Endothelial cell of coronary artery (primary cell): ENCODE data around the gene FOXF1. TPM values are rescaled to one million over a fixed set of nuclear protein-coding genes. Genes with fewer than 3 reads are reported as not detected.

ENCODE experiments used
- total RNA-seq: library from RNA; depleted of rRNA; stranded (reverse); fragments of >200 nt; gene quantifications from 2 replicates; pipeline ENCODE4 v1.2.3, GENCODE V29; 2014

FOXF1 gene
- 0.18 and 0.66 TPM in 2 replicates for total RNA-seq

DNA sequence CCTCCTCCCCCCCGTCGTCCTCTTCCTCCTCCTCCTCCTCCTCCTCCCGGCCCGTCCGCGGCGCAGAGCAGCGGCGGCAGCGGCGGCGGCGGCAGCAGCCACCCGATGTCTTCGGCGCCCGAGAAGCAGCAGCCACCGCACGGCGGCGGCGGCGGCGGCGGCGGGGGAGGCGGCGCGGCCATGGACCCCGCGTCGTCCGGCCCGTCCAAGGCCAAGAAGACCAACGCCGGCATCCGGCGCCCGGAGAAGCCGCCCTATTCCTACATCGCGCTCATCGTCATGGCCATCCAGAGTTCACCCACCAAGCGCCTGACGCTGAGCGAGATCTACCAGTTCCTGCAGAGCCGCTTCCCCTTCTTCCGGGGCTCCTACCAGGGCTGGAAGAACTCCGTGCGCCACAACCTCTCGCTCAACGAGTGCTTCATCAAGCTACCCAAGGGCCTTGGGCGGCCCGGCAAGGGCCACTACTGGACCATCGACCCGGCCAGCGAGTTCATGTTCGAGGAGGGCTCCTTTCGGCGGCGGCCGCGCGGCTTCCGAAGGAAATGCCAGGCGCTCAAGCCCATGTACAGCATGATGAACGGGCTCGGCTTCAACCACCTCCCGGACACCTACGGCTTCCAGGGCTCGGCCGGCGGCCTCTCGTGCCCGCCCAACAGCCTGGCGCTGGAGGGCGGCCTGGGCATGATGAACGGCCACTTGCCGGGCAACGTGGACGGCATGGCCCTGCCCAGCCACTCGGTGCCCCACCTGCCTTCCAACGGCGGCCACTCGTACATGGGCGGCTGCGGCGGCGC lies at the start of gene FOXF1:
FOXF1 (plus strand) TSS at position 63 of the 797 bp plus-strand sequence; CDS start at position 106, 43 bp downstream.

DNA sequence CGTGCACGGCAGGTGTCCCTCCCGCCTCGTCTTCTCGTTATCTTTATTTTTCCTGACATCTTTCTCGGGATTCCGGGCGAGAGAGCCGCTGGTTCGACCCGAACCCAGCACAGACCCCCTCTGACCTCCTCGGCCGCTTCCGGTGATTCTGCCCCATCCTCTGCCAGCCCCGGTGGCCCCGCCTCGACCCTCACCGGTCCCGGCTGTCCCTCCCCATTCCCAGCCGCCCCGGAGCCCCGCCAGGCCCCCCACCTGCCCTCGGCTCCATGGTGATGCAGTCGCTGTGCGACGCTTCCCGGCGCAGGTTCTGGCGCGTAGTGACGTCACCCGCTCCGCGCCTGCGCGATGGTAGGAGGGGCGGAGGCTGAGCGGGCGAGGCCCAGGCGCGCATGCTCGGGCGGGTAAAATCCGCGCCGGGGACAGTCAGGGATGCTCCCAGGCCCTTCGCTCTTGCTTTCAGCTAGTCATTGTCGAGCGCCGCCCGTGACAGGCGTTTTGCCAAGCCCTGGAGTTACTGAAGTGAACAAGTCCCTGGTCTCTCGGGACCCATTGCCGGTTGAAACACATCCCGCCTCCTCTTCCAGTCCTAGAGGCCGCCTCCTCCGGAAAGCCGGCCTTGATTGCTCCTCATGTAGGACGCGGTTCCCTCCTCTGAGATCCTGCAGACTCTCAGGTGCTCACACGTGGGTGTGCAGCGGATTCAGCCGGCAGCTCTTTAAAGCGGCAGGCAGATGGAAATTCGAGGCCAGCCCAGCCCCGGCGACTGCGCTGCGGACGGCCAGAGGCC lies 44.8 kb downstream of the FOXF1 start, which contains the start of gene MTHFSD:
MTHFSD (minus strand) TSS at position 319 of the 787 bp plus-strand sequence; CDS start at position 268, 51 bp downstream.

Other genes with a start within 250 kb of the FOXF1 start
- gene MTHFSD, start 44.7 kb downstream of the FOXF1 start, total RNA-seq: 11.0 and 14.1 TPM in 2 replicates
- gene FOXC2, start 56.3 kb downstream of the FOXF1 start, total RNA-seq: 1.3 and 2.4 TPM in 2 replicates
- gene FOXL1, start 68.0 kb downstream of the FOXF1 start, total RNA-seq: 1.2 and 10.2 TPM in 2 replicates